GM23338 (cell line): Measurements from ENCODE around the gene ARHGEF11.

Source experiments
- CTCF ChIP-seq, 2 experiments: fragments of 200-600 bp in 1 of 2; sonication (generic) in 1 of 2; conservative IDR thresholded peaks; 2 replicates each; pipeline versions ENCODE4 v1.5.1 to v1.6.1; 2016 to 2017; ENCODE audit warnings: antibody characterized with exemption in 2 of 2, low read depth in 2 of 2, mild to moderate bottlenecking in 2 of 2, moderate library complexity in 1 of 2
- EZH2 ChIP-seq: fragments of 200-600 bp; sonication (generic); IDR thresholded peaks from one replicate; pipeline ENCODE4 v1.8.0; 2017; ENCODE audit warnings: antibody characterized with exemption, mild to moderate bottlenecking, low read depth; ENCODE audit not compliant: unreplicated experiment
- EZH2phosphoT487 ChIP-seq: fragments of 200-600 bp; sonication (generic); IDR thresholded peaks from one replicate; pipeline ENCODE4 v1.8.1; 2018; ENCODE audit warnings: antibody characterized with exemption; ENCODE audit not compliant: unreplicated experiment
- POLR2AphosphoS5 ChIP-seq: IDR thresholded peaks from 2 replicates; pipeline ENCODE4 v1.6.1; 2016; ENCODE audit warnings: antibody characterized with exemption, low read depth

DNA sequence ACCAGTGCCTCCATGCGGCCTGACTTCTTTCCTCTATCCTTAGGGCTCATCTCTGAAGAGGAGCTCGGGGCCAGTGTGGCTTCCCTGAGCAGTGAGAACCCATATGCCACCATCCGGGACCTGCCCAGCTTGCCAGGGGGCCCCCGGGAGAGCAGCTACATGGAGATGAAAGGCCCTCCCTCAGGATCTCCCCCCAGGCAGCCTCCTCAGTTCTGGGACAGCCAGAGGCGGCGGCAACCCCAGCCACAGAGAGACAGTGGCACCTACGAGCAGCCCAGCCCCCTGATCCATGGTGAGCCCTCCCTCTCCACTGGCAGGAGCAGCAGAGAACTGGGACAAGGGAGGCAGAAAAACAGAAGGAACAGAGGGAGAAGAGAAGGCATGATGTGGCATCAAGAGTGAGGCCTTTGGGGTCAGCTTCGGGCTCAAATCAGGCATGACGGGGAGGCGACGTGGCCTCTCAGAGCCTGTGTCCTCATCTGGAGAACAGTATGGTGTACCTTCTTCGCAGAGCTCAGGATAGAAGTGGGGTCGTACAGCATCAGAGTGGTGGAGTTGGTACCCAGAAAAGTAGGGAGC, 131.6 kb downstream of the ARHGEF11 start:
- TF ChIP-seq POLR2AphosphoS5 (no peak), CTCF (conservative IDR thresholded peaks at IDR 0.05; ENCODE audit: low read depth in 2 of 2) (no peak), EZH2 (no peak), EZH2phosphoT487 (no peak)
